Inflammatory macrophage treated with lipopolysaccharide for 1 hour (primary cell): Measurements from ENCODE around the gene RRAGD.
A peak's percentile ranks its signal among the peaks of the same experiment; 100 is the strongest.

Experiments used
- DNase-seq, 2 donors: peaks; one replicate each; pipeline ENCODE4 v3.0.0-alpha.2; 2020 to 2022

The RRAGD gene

GRCh38 chr6:89328976-89329375, 83.1 kb downstream of the RRAGD start:
- no peak for DNase-seq

GRCh38 chr6:89324304-89324703, 87.8 kb downstream of the RRAGD start:
- no peak for DNase-seq

GRCh38 chr6:89323511-89323971, 88.5 kb downstream of the RRAGD start:
- peak; percentile 55 to 69 for DNase-seq

- DNase-seq: peak; percentile 85 to 89
These were observed 90.7 kb downstream of the RRAGD start for GRCh38 chr6:89321131-89321970.

- no peak for DNase-seq
These were observed 92.0 kb downstream of the RRAGD start for GRCh38 chr6:89320012-89320559.

GRCh38 chr6:89317067-89317466, 95.0 kb downstream of the RRAGD start:
- DNase-seq: no peak

GRCh38 chr6:89315249-89315885, 96.7 kb downstream of the RRAGD start, which contains the start of gene GABRR2:
TSS of gene GABRR2 (minus strand) at chr6:89315299. CDS start at chr6:89315165, 134 bp downstream.
- DNase-seq: no peak

- no peak for DNase-seq
These were observed 97.4 kb downstream of the RRAGD start for GRCh38 chr6:89314692-89315091.
